HepG2 (cell line): ENCODE data around the gene TEX261. TPM values are rescaled to one million over a fixed set of nuclear protein-coding genes. Genes with fewer than 3 reads are reported as not detected.
A peak's percentile ranks its signal among the peaks of the same experiment; 100 is the strongest.

Experiments used
- E2F1 ChIP-seq: sonication (generic); formaldehyde crosslinking; IDR thresholded peaks from 2 replicates; pipeline ENCODE4 v1.5.0; 2020; ENCODE audit warnings: missing genetic modification reagents
- HDAC2 ChIP-seq: sonication (generic); formaldehyde crosslinking; IDR thresholded peaks from 2 replicates; pipeline ENCODE4 v1.4.0; 2020; ENCODE audit warnings: missing genetic modification reagents
- KDM4B ChIP-seq: sonication (generic); formaldehyde crosslinking; IDR thresholded peaks from 2 replicates; pipeline ENCODE4 v1.4.0; 2020; ENCODE audit warnings: missing genetic modification reagents
- KMT2A ChIP-seq: sonication (generic); formaldehyde crosslinking; IDR thresholded peaks from 2 replicates; pipeline ENCODE4 v1.4.0; 2020; ENCODE audit warnings: missing genetic modification reagents
- MED8 ChIP-seq: sonication (generic); formaldehyde crosslinking; IDR thresholded peaks from 2 replicates; pipeline ENCODE4 v1.8.1; 2023; ENCODE audit warnings: mild to moderate bottlenecking, missing genetic modification reagents; ENCODE audit not compliant: insufficient replicate concordance
- MXD3 ChIP-seq: IDR thresholded peaks from 2 replicates; pipeline ENCODE4 v1.6.1; 2016; ENCODE audit warnings: mild to moderate bottlenecking, missing biosample characterization, missing genetic modification reagents
- NR0B2 ChIP-seq: sonication (generic); formaldehyde crosslinking; IDR thresholded peaks from 2 replicates; pipeline ENCODE4 v1.4.0; 2020; ENCODE audit warnings: mild to moderate bottlenecking, missing genetic modification reagents
- RNF2 ChIP-seq: fragments of 450-650 bp; conservative IDR thresholded peaks from 2 replicates; pipeline ENCODE4 v1.6.1; 2016; ENCODE audit warnings: low read depth
- SALL1 ChIP-seq: sonication (generic); formaldehyde crosslinking; IDR thresholded peaks from 2 replicates; pipeline ENCODE4 v1.8.0; 2022; ENCODE audit warnings: mild to moderate bottlenecking, missing genetic modification reagents
- SATB2 ChIP-seq: sonication (generic); formaldehyde crosslinking; IDR thresholded peaks from 2 replicates; pipeline ENCODE4 v1.5.0; 2020; ENCODE audit warnings: missing genetic modification reagents
- SNAPC2 ChIP-seq: sonication (generic); formaldehyde crosslinking; IDR thresholded peaks from 2 replicates; pipeline ENCODE4 v1.8.1; 2022; ENCODE audit warnings: mild to moderate bottlenecking, missing genetic modification reagents
- THAP8 ChIP-seq: sonication (generic); formaldehyde crosslinking; IDR thresholded peaks from 2 replicates; pipeline ENCODE4 v1.5.1; 2020; ENCODE audit warnings: missing genetic modification reagents, mild to moderate bottlenecking, borderline replicate concordance
- ZNF207 ChIP-seq: fragments of 450-650 bp; IDR thresholded peaks from 2 replicates; pipeline ENCODE4 v1.6.1; 2016; ENCODE audit warnings: antibody characterized with exemption, borderline replicate concordance
- ZNF264 ChIP-seq: sonication (generic); formaldehyde crosslinking; IDR thresholded peaks from 2 replicates; pipeline ENCODE4 v1.4.0; 2020; ENCODE audit warnings: missing genetic modification reagents
- ZNF276 ChIP-seq: sonication (generic); formaldehyde crosslinking; IDR thresholded peaks from 2 replicates; pipeline ENCODE4 v1.4.0; 2020; ENCODE audit warnings: mild to moderate bottlenecking, low read depth, missing genetic modification reagents
- ZNF350 ChIP-seq: sonication (generic); formaldehyde crosslinking; IDR thresholded peaks from 2 replicates; pipeline ENCODE4 v1.4.0; 2020; ENCODE audit warnings: mild to moderate bottlenecking, low read depth, missing genetic modification reagents, borderline replicate concordance
- ZNF430 ChIP-seq: sonication (generic); formaldehyde crosslinking; IDR thresholded peaks from 2 replicates; pipeline ENCODE4 v1.9.0; 2021; ENCODE audit warnings: mild to moderate bottlenecking, missing genetic modification reagents
- ZNF431 ChIP-seq: sonication (generic); formaldehyde crosslinking; IDR thresholded peaks from 2 replicates; pipeline ENCODE4 v1.9.0; 2022; ENCODE audit warnings: missing genetic modification reagents, low read depth, mild to moderate bottlenecking, borderline replicate concordance
- ZNF710 ChIP-seq: sonication (generic); formaldehyde crosslinking; IDR thresholded peaks from 2 replicates; pipeline ENCODE4 v1.5.0; 2020; ENCODE audit warnings: mild to moderate bottlenecking, missing genetic modification reagents, borderline replicate concordance
- ZNF772 ChIP-seq: sonication (generic); formaldehyde crosslinking; IDR thresholded peaks from 2 replicates; pipeline ENCODE4 v1.5.0; 2020; ENCODE audit warnings: mild to moderate bottlenecking, missing genetic modification reagents
- ZNF777 ChIP-seq: sonication (generic); formaldehyde crosslinking; IDR thresholded peaks from 2 replicates; pipeline ENCODE4 v1.4.0; 2020; ENCODE audit warnings: missing genetic modification reagents
- ZNF883 ChIP-seq: sonication (generic); formaldehyde crosslinking; IDR thresholded peaks from 2 replicates; pipeline ENCODE4 v1.5.1; 2020; ENCODE audit warnings: mild to moderate bottlenecking, missing genetic modification reagents; ENCODE audit errors: not compliant biosample characterization
- polyA plus RNA-seq, 8 experiments: library from polyadenylated mRNA; depleted of rRNA in 3 of 8; stranded (reverse) in 7 of 8; unstranded in 1 of 8; fragments of >200 nt; fragmentation: Illumina TruSeq in 4 of 8; extraction: Trizol in 4 of 8; gene quantifications; 2 replicates each; pipeline versions ENCODE4 v1.2.1 to v1.2.3, GENCODE V29; 2011 to 2016; ENCODE audit warnings: low read depth in 4 of 8, missing spikeins in 1 of 8, mixed read lengths in 1 of 8; ENCODE audit not compliant: insufficient read depth in 1 of 8
- total RNA-seq, 5 experiments: library from RNA; depleted of rRNA; stranded (reverse); fragments of >200 nt; fragmentation: Illumina TruSeq; extraction: Trizol; gene quantifications; 2 replicates each; pipeline ENCODE4 v1.2.3, GENCODE V29; 2016; ENCODE audit warnings: low read depth in 1 of 5

Gene TEX261
- total and polyA plus RNA-seq, 2 of the 13 experiments (the other 11 are each of a cell fraction or from before 2014, with no cell fraction given) = 43.8 to 78.7 TPM

- no peak for TF ChIP-seq ZNF777 (CRISPR knock-in tag)
- no peak for TF ChIP-seq KDM4B (CRISPR knock-in tag)
- peak; percentile 60 for TF ChIP-seq ZNF883 (CRISPR knock-in tag)
- peak; percentile 22; the same call in 1 of the 2 replicates for TF ChIP-seq NR0B2 (CRISPR knock-in tag)
- TF ChIP-seq SNAPC2 (CRISPR knock-in tag) = peak; percentile 78; the same call in 1 of the 2 replicates
- TF ChIP-seq ZNF710 (CRISPR knock-in tag) = 0 out of 2 replicates have a peak, but pooled peaks have one; percentile 36
- TF ChIP-seq MED8 = peak; percentile 78
- TF ChIP-seq SALL1 (CRISPR knock-in tag) = peak; percentile 66
- peak; percentile 47; the same call in 1 of the 2 replicates for TF ChIP-seq MXD3 (CRISPR knock-in tag)
- TF ChIP-seq THAP8 = peak; percentile 77; the same call in 1 of the 2 replicates
- TF ChIP-seq ZNF276 = 0 out of 2 replicates have a peak, but pooled peaks have one; percentile 25
- TF ChIP-seq ZNF772 (CRISPR knock-in tag) = peak; percentile 48
- TF ChIP-seq ZNF431 (CRISPR knock-in tag) = peak; percentile 89; the same call in 1 of the 2 replicates
- peak; percentile 46; the same call in 1 of the 2 replicates for TF ChIP-seq ZNF350
- no peak for TF ChIP-seq ZNF207
- TF ChIP-seq SATB2 = no peak
- peak; percentile 14 for TF ChIP-seq ZNF430
- peak; percentile 41 for TF ChIP-seq HDAC2 (CRISPR knock-in tag)
- TF ChIP-seq RNF2 = 0 out of 2 replicates have a peak, but pooled peaks have one; percentile 25
- TF ChIP-seq E2F1 = no peak
- TF ChIP-seq KMT2A = peak; percentile 20; the same call in 1 of the 2 replicates
- no peak for TF ChIP-seq ZNF264 (CRISPR knock-in tag)
Observed at GRCh38 chr2:70994699-70995425, at the start of gene TEX261 (continued).
